HG03378 (cell line): ENCODE data around the gene LZTR1.

Experiments
- ATAC-seq: cut with Tn5 transposase; IDR thresholded peaks from one replicate; pipeline ENCODE4 v1.9.1; 2021; ENCODE audit warnings: mild to moderate bottlenecking, moderate library complexity; ENCODE audit not compliant: unreplicated experiment

Gene LZTR1

GRCh38 chr22:20949698-20950183 lies 32.4 kb upstream of the LZTR1 start:
- no peak for ATAC-seq

- ATAC-seq, result no peak
Observed at GRCh38 chr22:20951151-20951931, 30.8 kb upstream of the LZTR1 start.

- no peak for ATAC-seq
Observed at GRCh38 chr22:20951932-20952380, 30.1 kb upstream of the LZTR1 start.

GRCh38 chr22:20952544-20953341 lies 29.4 kb upstream of the LZTR1 start:
- ATAC-seq, result no peak

GRCh38 chr22:20953342-20953608 lies 28.8 kb upstream of the LZTR1 start:
- no peak for ATAC-seq

GRCh38 chr22:20953668-20954500 lies 28.2 kb upstream of the LZTR1 start:
- ATAC-seq, result no peak

GRCh38 chr22:20955548-20955947 lies 26.5 kb upstream of the LZTR1 start:
- no peak for ATAC-seq

GRCh38 chr22:20956258-20957101 lies 25.6 kb upstream of the LZTR1 start:
- no peak for ATAC-seq

GRCh38 chr22:20957102-20957682 lies 24.9 kb upstream of the LZTR1 start:
- ATAC-seq, result no peak

- no peak for ATAC-seq
Observed at GRCh38 chr22:20957683-20958431, 24.2 kb upstream of the LZTR1 start.

- no peak for ATAC-seq
Observed at GRCh38 chr22:20959578-20960461, 22.3 kb upstream of the LZTR1 start.

- no peak for ATAC-seq
Observed at GRCh38 chr22:20960609-20961008, 21.5 kb upstream of the LZTR1 start.

- ATAC-seq, result no peak
Observed at GRCh38 chr22:20962491-20962945, 19.6 kb upstream of the LZTR1 start.

- ATAC-seq, result no peak
Observed at GRCh38 chr22:20963201-20964052, 18.7 kb upstream of the LZTR1 start.

GRCh38 chr22:20964090-20964798 lies 17.9 kb upstream of the LZTR1 start:
- no peak for ATAC-seq

GRCh38 chr22:20964799-20965103 lies 17.3 kb upstream of the LZTR1 start:
- ATAC-seq, result no peak
